ENCODE results near the gene CTSC.

The CTSC gene

DNA sequence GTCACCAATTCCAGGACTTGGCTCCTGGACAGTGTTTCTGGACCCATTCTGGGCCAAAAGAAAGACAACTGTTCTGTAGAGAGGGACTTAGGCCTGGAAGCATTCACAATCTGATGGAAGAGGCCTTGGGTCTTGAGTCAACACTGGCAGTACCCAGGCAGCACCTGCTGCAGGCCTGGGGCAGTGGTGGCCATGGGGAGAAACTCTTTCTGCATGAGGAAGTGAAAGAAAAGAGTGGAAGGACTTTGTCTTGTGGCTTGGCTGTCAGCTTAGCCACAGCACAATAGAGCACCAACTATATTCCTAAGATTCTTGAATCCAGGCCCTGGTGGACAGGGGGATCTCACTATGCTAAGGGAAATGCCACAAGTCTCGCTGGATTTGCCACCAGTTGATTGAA, 70.6 kb downstream of the CTSC start:
- Histone ChIP-seq H3K4me3 (ENCODE audit: low read length) (no peak overlapping the region), H3K4me1 (ENCODE audit: low read length) (peaks cover 8% of the 10 kb centered on the region), H3K4me2 (ENCODE audit: low read length) (no peak overlapping the region), H3K9ac (ENCODE audit: low read length) (no peak overlapping the region), H3K36me3 (replicated peaks; ENCODE audit: low read depth, low read length) (peaks cover 80% of the 10 kb centered on the region), H3K79me2 (ENCODE audit: low read length) (no peaks in the 10 kb centered on the region), H2AFZ (ENCODE audit: low read depth, low read length) (no peak overlapping the region), H3K27ac (ENCODE audit: low read length) (no peak overlapping the region), H3K9me3 (ENCODE audit: insufficient read depth, low read length) (0 out of 2 replicates have a peak, but pooled peaks cover 6% of the 10 kb centered on the region), H4K20me1 (ENCODE audit: insufficient read depth, low read length) (no peaks in the 10 kb centered on the region), H3K27me3 (ENCODE audit: low read depth, low read length) (no peaks in the 10 kb centered on the region)
- TF ChIP-seq EZH2phosphoT487 (IDR thresholded peaks at IDR 0.05; ENCODE audit: low read depth) = no peak
- no peak for TF ChIP-seq CTCF (IDR thresholded peaks at IDR 0.05; ENCODE audit: low read depth, low read length)

DNA sequence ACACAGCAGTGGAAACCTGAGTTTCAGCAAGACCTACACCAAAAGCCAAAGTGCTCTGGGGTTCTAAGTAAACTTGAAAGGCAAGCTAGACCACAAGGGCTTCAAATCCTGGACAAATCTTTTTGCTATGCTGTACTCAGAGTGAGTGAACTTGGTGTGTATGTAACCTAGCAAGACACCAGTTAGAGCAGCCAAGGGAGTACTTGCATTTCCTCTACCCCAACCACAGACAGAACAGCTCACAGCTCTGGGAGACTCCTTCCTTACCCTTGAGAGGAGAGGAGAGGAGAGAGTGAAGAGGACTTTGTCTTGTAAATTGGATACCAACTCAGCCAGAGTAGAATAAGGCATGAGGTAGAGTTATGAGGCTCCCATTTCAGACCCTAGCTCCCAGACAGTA, 71.4 kb downstream of the CTSC start:
- H3K27me3 ChIP-seq (ENCODE audit: low read depth, low read length) = no peaks in the 10 kb centered on the region
- H2AFZ ChIP-seq (ENCODE audit: low read depth, low read length) = no peak overlapping the region
- TF ChIP-seq EZH2phosphoT487 (IDR thresholded peaks at IDR 0.05; ENCODE audit: low read depth) (no peak), CTCF (IDR thresholded peaks at IDR 0.05; ENCODE audit: low read depth, low read length) (no peak)

GRCh38 chr11:88259431-88259830, 78.1 kb downstream of the CTSC start:
- H3K79me2 ChIP-seq (ENCODE audit: low read length) = no peaks in the 10 kb centered on the region
- H3K4me3 ChIP-seq (ENCODE audit: low read length) = no peak overlapping the region
- TF ChIP-seq CTCF (IDR thresholded peaks at IDR 0.05; ENCODE audit: low read depth, low read length) (no peak), EZH2phosphoT487 (IDR thresholded peaks at IDR 0.05; ENCODE audit: low read depth) (no peak)
- H3K4me1 ChIP-seq (ENCODE audit: low read length) = no peaks in the 10 kb centered on the region
- peaks cover 50% of the 10 kb centered on the region for H3K36me3 ChIP-seq (replicated peaks; ENCODE audit: low read depth, low read length)
- H3K27ac ChIP-seq (ENCODE audit: low read length) = no peak overlapping the region
- H3K9ac ChIP-seq (ENCODE audit: low read length) = no peak overlapping the region
- no peaks in the 10 kb centered on the region for H3K27me3 ChIP-seq (ENCODE audit: low read depth, low read length)
- peaks cover 14% of the 10 kb centered on the region for H3K9me3 ChIP-seq (ENCODE audit: insufficient read depth, low read length)
- no peak overlapping the region for H3K4me2 ChIP-seq (ENCODE audit: low read length)
- no peak overlapping the region for H2AFZ ChIP-seq (ENCODE audit: low read depth, low read length)
- H4K20me1 ChIP-seq (ENCODE audit: insufficient read depth, low read length) = no peaks in the 10 kb centered on the region

More for the DNA sequence above, 71.4 kb downstream of the CTSC start:
- no peaks in the 10 kb centered on the region for H3K79me2 ChIP-seq (ENCODE audit: low read length)
- no peak overlapping the region for H3K4me3 ChIP-seq (ENCODE audit: low read length)
- H3K9me3 ChIP-seq (ENCODE audit: insufficient read depth, low read length) = 0 out of 2 replicates have a peak, but pooled peaks cover 6% of the 10 kb centered on the region
- no peak overlapping the region for H3K9ac ChIP-seq (ENCODE audit: low read length)
- H3K4me2 ChIP-seq (ENCODE audit: low read length) = no peak overlapping the region
- peaks cover 8% of the 10 kb centered on the region for H3K4me1 ChIP-seq (ENCODE audit: low read length)
- H4K20me1 ChIP-seq (ENCODE audit: insufficient read depth, low read length) = no peaks in the 10 kb centered on the region
- H3K36me3 ChIP-seq (replicated peaks; ENCODE audit: low read depth, low read length) = peaks cover 88% of the 10 kb centered on the region
- H3K27ac ChIP-seq (ENCODE audit: low read length) = no peak overlapping the region

DNA sequence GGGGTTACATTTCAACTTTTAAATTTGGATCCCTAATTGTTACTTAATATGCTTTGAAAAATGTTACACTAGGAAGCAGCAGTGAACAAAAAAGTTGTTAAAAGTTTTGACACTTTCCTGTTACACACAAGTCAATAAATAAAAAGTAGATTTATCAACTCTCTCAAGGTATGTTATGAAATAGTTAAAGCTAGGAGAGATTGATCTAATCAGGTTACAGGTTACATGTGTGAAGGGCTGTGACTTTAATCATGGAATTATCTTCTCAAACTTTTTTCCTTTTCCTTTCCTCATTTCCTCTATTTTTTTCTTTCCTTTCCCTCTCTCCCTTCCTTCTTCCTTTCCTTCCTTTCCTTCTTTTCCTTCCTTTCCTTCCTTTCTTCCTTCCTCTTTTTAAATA, 85.3 kb downstream of the CTSC start:
- no peak overlapping the region for H3K4me3 ChIP-seq (ENCODE audit: low read length)
- H3K9me3 ChIP-seq (ENCODE audit: insufficient read depth, low read length) = no peaks in the 10 kb centered on the region
- TF ChIP-seq CTCF (IDR thresholded peaks at IDR 0.05; ENCODE audit: low read depth, low read length) = no peak
- no peak for TF ChIP-seq EZH2phosphoT487 (IDR thresholded peaks at IDR 0.05; ENCODE audit: low read depth)
- no peaks in the 10 kb centered on the region for H3K4me1 ChIP-seq (ENCODE audit: low read length)
- no peaks in the 10 kb centered on the region for H3K79me2 ChIP-seq (ENCODE audit: low read length)
- no peak overlapping the region for H3K9ac ChIP-seq (ENCODE audit: low read length)
- no peaks in the 10 kb centered on the region for H3K27me3 ChIP-seq (ENCODE audit: low read depth, low read length)
- H4K20me1 ChIP-seq (ENCODE audit: insufficient read depth, low read length) = no peaks in the 10 kb centered on the region
- peaks cover 6% of the 10 kb centered on the region for H3K36me3 ChIP-seq (replicated peaks; ENCODE audit: low read depth, low read length)
- H3K27ac ChIP-seq (ENCODE audit: low read length) = no peak overlapping the region
- no peak overlapping the region for H3K4me2 ChIP-seq (ENCODE audit: low read length)
- no peak overlapping the region for H2AFZ ChIP-seq (ENCODE audit: low read depth, low read length)

All from OCI-LY3 (cell line).